Neural cell (in vitro differentiated cells): ENCODE data around the gene CKM.

Experiments
- EZH2 ChIP-seq: fragments of 200-600, 300-800 bp; shearing (Covaris generic), sonication (generic); IDR thresholded peaks from 2 replicates; pipeline ENCODE4 v1.6.1; 2014; ENCODE audit warnings: antibody characterized with exemption, low read length, borderline replicate concordance, mild to moderate bottlenecking; ENCODE audit not compliant: insufficient read depth, poor library complexity, severe bottlenecking
- TF ChIP-seq, protein P1 (sequence below): fragments of 450-650 bp; IDR thresholded peaks from 2 replicates; pipeline ENCODE4 v1.5.1; 2014; ENCODE audit warnings: antibody characterized with exemption, mild to moderate bottlenecking, moderate library complexity; ENCODE audit not compliant: poor library complexity, severe bottlenecking

DNA sequence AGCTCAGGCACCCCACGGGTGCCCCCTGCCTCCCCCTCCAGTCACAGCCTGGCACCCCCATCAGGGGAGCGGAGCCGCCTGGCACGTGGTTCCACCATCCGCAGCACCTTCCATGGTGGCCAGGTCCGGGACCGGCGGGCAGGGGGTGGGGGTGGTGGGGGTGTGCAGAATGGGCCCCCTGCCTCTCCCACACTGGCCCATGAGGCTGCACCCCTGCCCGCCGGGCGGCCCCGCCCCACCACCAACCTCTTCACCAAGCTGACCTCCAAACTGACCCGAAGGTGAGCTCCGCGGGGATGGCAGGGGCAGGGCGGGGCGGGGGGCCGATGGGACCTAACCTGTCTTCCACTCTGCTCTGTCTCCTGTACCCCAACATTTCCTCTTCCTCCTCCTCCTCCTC, 25.0 kb downstream of the CKM start:
- TF ChIP-seq, protein P1, sequence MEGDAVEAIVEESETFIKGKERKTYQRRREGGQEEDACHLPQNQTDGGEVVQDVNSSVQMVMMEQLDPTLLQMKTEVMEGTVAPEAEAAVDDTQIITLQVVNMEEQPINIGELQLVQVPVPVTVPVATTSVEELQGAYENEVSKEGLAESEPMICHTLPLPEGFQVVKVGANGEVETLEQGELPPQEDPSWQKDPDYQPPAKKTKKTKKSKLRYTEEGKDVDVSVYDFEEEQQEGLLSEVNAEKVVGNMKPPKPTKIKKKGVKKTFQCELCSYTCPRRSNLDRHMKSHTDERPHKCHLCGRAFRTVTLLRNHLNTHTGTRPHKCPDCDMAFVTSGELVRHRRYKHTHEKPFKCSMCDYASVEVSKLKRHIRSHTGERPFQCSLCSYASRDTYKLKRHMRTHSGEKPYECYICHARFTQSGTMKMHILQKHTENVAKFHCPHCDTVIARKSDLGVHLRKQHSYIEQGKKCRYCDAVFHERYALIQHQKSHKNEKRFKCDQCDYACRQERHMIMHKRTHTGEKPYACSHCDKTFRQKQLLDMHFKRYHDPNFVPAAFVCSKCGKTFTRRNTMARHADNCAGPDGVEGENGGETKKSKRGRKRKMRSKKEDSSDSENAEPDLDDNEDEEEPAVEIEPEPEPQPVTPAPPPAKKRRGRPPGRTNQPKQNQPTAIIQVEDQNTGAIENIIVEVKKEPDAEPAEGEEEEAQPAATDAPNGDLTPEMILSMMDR: no peak
- no peak for TF ChIP-seq EZH2
